PC-9 (cell line): ENCODE measurements around the gene PNPLA2.

Experiments
- EZH2 ChIP-seq: fragments of 200-600 bp; sonication (generic); IDR thresholded peaks from 2 replicates; pipeline ENCODE4 v1.8.0; 2017; ENCODE audit warnings: antibody characterized with exemption, low read depth
- TF ChIP-seq, protein P1 (sequence below): fragments of 200-600 bp; sonication (generic); conservative IDR thresholded peaks from 2 replicates; pipeline ENCODE4 v1.6.1; 2017; ENCODE audit warnings: mixed run types, antibody characterized with exemption, mild to moderate bottlenecking, moderate library complexity

DNA sequence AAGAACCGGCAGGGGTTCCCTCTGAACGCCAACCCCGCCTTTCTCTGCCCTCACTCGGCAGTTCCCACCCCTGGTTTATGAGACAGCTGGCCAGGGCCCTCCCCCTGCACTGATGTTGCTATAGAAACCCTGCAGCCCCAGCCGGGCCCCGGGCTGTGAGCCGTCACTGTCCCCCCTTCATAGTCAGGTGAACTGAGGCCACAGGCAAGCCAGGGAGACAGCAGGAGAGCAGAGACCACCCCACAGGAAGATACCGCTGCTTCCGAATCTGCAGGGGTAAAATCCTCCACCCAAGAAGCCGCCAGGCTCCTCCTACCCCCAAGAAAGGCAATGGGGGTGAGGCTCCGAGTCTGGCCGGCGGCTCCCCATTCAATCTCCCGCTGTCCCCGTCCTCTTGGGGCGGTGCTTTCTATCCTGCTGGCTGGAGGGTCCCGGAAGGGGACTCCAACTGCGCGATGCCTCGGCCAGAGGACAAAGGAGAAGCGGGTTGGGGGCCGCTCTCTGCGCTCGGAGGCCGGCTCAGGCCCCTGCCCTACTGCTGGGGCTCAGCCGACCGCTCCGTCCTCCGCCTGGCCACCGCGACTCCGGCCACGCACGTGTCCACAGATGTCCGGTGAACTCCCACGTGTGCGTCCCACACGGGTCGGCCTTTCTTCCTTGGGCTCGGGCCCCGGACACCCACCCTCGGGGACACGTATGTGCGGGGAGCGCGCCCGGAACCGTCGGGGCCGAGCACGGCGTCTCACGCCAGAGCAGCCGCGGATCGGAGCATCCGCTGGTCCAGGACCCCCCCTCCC is 21.2 kb upstream of the PNPLA2 start:
- TF ChIP-seq, protein P1, sequence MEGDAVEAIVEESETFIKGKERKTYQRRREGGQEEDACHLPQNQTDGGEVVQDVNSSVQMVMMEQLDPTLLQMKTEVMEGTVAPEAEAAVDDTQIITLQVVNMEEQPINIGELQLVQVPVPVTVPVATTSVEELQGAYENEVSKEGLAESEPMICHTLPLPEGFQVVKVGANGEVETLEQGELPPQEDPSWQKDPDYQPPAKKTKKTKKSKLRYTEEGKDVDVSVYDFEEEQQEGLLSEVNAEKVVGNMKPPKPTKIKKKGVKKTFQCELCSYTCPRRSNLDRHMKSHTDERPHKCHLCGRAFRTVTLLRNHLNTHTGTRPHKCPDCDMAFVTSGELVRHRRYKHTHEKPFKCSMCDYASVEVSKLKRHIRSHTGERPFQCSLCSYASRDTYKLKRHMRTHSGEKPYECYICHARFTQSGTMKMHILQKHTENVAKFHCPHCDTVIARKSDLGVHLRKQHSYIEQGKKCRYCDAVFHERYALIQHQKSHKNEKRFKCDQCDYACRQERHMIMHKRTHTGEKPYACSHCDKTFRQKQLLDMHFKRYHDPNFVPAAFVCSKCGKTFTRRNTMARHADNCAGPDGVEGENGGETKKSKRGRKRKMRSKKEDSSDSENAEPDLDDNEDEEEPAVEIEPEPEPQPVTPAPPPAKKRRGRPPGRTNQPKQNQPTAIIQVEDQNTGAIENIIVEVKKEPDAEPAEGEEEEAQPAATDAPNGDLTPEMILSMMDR, result no peak
- TF ChIP-seq EZH2, result no peak
